ENCODE data around the gene TIGD6. TPM values are rescaled to one million over a fixed set of nuclear protein-coding genes. Genes with fewer than 3 reads are reported as not detected.

The TIGD6 gene
- total RNA-seq, 1 donor from 2014 or later: 5.5 TPM

DNA sequence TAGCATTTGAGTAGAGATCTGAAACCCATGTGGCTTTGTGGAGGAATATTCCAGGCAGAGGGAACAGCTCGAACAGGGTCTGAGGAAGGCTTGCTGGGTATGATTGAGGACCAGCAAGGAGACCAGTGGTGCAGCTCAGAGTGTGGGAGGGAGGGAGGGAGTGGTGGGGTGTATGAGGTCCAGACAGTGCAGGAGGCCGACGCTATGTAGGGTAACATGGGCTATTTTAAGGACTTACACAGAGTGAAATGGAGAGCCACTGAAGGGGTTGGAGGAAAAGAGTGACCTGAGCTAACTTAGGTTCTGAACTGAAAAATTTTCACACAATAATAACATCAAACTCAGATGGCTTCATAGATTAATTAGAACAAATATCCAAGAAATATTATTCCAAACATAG lies 42.0 kb upstream of the TIGD6 start:
- H3K4me2 ChIP-seq (ENCODE audit: low read length): no peak overlapping the region
- Mint-ChIP-seq H3K4me3 (ENCODE audit: unreplicated experiment) (no peak overlapping the region), H3K27me3 (ENCODE audit: low read depth, unreplicated experiment) (no peaks in the 10 kb centered on the region), H3K36me3 (ENCODE audit: low read depth, unreplicated experiment) (peaks cover 37% of the 10 kb centered on the region), H3K9me3 (ENCODE audit: unreplicated experiment) (no peaks in the 10 kb centered on the region), H3K27ac (ENCODE audit: unreplicated experiment) (no peak overlapping the region), H3K4me1 (ENCODE audit: low read depth, unreplicated experiment) (peaks cover 44% of the 10 kb centered on the region)
- H3K36me3 ChIP-seq (ENCODE audit: insufficient read depth, low read length): peaks cover 66% of the 10 kb centered on the region
- DNase-seq (ENCODE audit: low read depth): no peak
- no peak overlapping the region for H3K9ac ChIP-seq (ENCODE audit: low read length)
- H4K20me1 ChIP-seq (ENCODE audit: insufficient read depth, low read length): no peaks in the 10 kb centered on the region
- H3K27ac ChIP-seq (ENCODE audit: low read depth, low read length): no peak overlapping the region
- H3K27me3 ChIP-seq (ENCODE audit: insufficient read depth, low read length): no peaks in the 10 kb centered on the region
- no peak for FAIRE-seq
- peaks cover 31% of the 10 kb centered on the region for H3K79me2 ChIP-seq (ENCODE audit: insufficient read depth, low read length)
- H3K4me3 ChIP-seq (ENCODE audit: insufficient read depth, low read depth, low read length): no peak overlapping the region
- TF ChIP-seq, protein P1, sequence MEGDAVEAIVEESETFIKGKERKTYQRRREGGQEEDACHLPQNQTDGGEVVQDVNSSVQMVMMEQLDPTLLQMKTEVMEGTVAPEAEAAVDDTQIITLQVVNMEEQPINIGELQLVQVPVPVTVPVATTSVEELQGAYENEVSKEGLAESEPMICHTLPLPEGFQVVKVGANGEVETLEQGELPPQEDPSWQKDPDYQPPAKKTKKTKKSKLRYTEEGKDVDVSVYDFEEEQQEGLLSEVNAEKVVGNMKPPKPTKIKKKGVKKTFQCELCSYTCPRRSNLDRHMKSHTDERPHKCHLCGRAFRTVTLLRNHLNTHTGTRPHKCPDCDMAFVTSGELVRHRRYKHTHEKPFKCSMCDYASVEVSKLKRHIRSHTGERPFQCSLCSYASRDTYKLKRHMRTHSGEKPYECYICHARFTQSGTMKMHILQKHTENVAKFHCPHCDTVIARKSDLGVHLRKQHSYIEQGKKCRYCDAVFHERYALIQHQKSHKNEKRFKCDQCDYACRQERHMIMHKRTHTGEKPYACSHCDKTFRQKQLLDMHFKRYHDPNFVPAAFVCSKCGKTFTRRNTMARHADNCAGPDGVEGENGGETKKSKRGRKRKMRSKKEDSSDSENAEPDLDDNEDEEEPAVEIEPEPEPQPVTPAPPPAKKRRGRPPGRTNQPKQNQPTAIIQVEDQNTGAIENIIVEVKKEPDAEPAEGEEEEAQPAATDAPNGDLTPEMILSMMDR (IDR thresholded peaks at IDR 0.05; ENCODE audit: insufficient read depth, low read depth, low read length): no peak
- no peak for TF ChIP-seq EZH2 (IDR thresholded peaks at IDR 0.05; ENCODE audit: insufficient read depth, low read length)
- no peaks in the 10 kb centered on the region for H3K9me3 ChIP-seq (ENCODE audit: insufficient read depth, low read depth, low read length)
- H2AFZ ChIP-seq (ENCODE audit: low read depth, low read length): no peak overlapping the region
- H3K4me1 ChIP-seq (ENCODE audit: insufficient read depth, low read length): peaks cover 25% of the 10 kb centered on the region

DNA sequence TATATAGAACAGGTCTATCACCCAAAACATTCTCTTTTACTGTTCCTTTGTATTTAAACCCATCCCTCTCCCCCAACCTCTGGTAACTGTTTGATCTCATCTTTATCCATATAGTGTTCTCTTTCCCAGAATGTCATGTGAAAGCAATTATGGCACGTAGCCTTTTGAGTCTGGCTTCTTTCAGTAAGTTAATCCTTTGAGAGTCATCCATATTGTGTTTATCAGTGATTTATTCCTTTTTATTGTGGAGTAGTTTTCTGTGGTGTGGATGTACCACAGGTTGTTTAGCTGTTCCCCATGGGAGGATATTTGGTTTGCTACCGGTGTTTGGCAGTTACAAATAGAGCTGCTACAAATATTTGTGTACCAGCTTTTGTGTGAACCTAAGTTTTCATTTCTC lies 38.1 kb upstream of the TIGD6 start:
- H3K27ac Mint-ChIP-seq (ENCODE audit: unreplicated experiment): no peak overlapping the region
- H4K20me1 ChIP-seq (ENCODE audit: insufficient read depth, low read length): no peaks in the 10 kb centered on the region
- H3K36me3 Mint-ChIP-seq (ENCODE audit: low read depth, unreplicated experiment): peaks cover 47% of the 10 kb centered on the region
- H3K9ac ChIP-seq (ENCODE audit: low read length): no peak overlapping the region
- H3K27me3 ChIP-seq (ENCODE audit: insufficient read depth, low read length): no peaks in the 10 kb centered on the region
- peaks cover 22% of the 10 kb centered on the region for H3K79me2 ChIP-seq (ENCODE audit: insufficient read depth, low read length)
- DNase-seq (ENCODE audit: low read depth) (no peak), FAIRE-seq (no peak)
- H3K27me3 Mint-ChIP-seq (ENCODE audit: low read depth, unreplicated experiment): no peaks in the 10 kb centered on the region
- no peak overlapping the region for H3K4me3 Mint-ChIP-seq (ENCODE audit: unreplicated experiment)
- H3K9me3 Mint-ChIP-seq (ENCODE audit: unreplicated experiment): no peaks in the 10 kb centered on the region
- H3K36me3 ChIP-seq (ENCODE audit: insufficient read depth, low read length): peaks cover 65% of the 10 kb centered on the region
- no peak overlapping the region for H3K27ac ChIP-seq (ENCODE audit: low read depth, low read length)
- H3K4me1 Mint-ChIP-seq (ENCODE audit: low read depth, unreplicated experiment): peaks cover 57% of the 10 kb centered on the region
- H3K4me2 ChIP-seq (ENCODE audit: low read length): no peak overlapping the region
- TF ChIP-seq EZH2 (IDR thresholded peaks at IDR 0.05; ENCODE audit: insufficient read depth, low read length): no peak
- TF ChIP-seq, protein P1 (IDR thresholded peaks at IDR 0.05; ENCODE audit: insufficient read depth, low read depth, low read length): no peak
- no peak overlapping the region for H2AFZ ChIP-seq (ENCODE audit: low read depth, low read length)
- no peak overlapping the region for H3K4me3 ChIP-seq (ENCODE audit: insufficient read depth, low read depth, low read length)
- no peaks in the 10 kb centered on the region for H3K9me3 ChIP-seq (ENCODE audit: insufficient read depth, low read depth, low read length)
- peaks cover 34% of the 10 kb centered on the region for H3K4me1 ChIP-seq (ENCODE audit: insufficient read depth, low read length)

DNA sequence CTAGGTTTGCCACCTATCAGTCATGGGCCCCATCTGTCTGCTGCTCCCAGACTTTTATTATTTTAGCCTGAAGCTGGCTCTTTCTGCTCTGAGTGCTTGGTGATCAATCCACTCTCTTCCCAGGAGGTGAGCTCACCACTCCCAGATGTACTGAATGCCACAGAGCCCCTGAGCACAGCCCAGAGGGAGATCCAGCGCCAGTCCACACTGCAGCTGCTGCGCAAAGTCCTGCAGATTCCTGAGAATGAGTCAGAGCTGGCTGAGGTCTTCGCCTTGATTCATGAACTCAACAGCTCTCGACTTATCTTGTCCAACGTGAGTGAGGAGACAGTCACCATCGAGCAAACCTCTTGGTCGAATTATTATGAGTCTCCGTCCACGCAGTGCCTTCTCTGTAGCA lies 36.1 kb upstream of the TIGD6 start:
- peak overlapping the region; percentile 36 for H3K9ac ChIP-seq (ENCODE audit: low read length)
- no peak overlapping the region for H2AFZ ChIP-seq (ENCODE audit: low read depth, low read length)
- peaks cover 29% of the 10 kb centered on the region for H3K4me1 ChIP-seq (ENCODE audit: insufficient read depth, low read length)
- no peaks in the 10 kb centered on the region for H3K27me3 ChIP-seq (ENCODE audit: insufficient read depth, low read length)
- TF ChIP-seq, protein P1 (IDR thresholded peaks at IDR 0.05; ENCODE audit: insufficient read depth, low read depth, low read length): no peak
- no peak for TF ChIP-seq EZH2 (IDR thresholded peaks at IDR 0.05; ENCODE audit: insufficient read depth, low read length)
- peaks cover 63% of the 10 kb centered on the region for H3K36me3 ChIP-seq (ENCODE audit: insufficient read depth, low read length)
- peak; percentile 99 for DNase-seq (ENCODE audit: low read depth)
- FAIRE-seq: peak; percentile 90
- Mint-ChIP-seq H3K27me3 (ENCODE audit: low read depth, unreplicated experiment) (no peaks in the 10 kb centered on the region), H3K9me3 (ENCODE audit: unreplicated experiment) (no peaks in the 10 kb centered on the region), H3K36me3 (ENCODE audit: low read depth, unreplicated experiment) (peaks cover 51% of the 10 kb centered on the region), H3K4me1 (ENCODE audit: low read depth, unreplicated experiment) (peaks cover 49% of the 10 kb centered on the region), H3K4me3 (ENCODE audit: unreplicated experiment) (peak overlapping the region; percentile 47), H3K27ac (ENCODE audit: unreplicated experiment) (peak overlapping the region; percentile 78)
- H4K20me1 ChIP-seq (ENCODE audit: insufficient read depth, low read length): no peaks in the 10 kb centered on the region
- H3K9me3 ChIP-seq (ENCODE audit: insufficient read depth, low read depth, low read length): no peaks in the 10 kb centered on the region
- H3K79me2 ChIP-seq (ENCODE audit: insufficient read depth, low read length): peaks cover 22% of the 10 kb centered on the region
- no peak overlapping the region for H3K4me3 ChIP-seq (ENCODE audit: insufficient read depth, low read depth, low read length)
- H3K4me2 ChIP-seq (ENCODE audit: low read length): peak overlapping the region; percentile 58
- H3K27ac ChIP-seq (ENCODE audit: low read depth, low read length): peak overlapping the region; percentile 73

Data from astrocyte (in vitro differentiated cells and primary cell).